OCI-LY3 (cell line): ENCODE data around the gene STK17B.

ENCODE experiments used
- H2AFZ ChIP-seq: fragments of 200-600, 300-600 bp; shearing (Covaris generic); 2 replicates; pipeline ENCODE4 v1.6.0; 2014; ENCODE audit warnings: antibody characterized with exemption, low read depth, low read length
- H3K27ac ChIP-seq: fragments of 200-600, 300-600 bp; sonication (generic); 2 replicates; pipeline ENCODE4 v1.5.1; 2014; ENCODE audit warnings: mild to moderate bottlenecking, low read length, moderate library complexity, mixed read lengths
- H3K27me3 ChIP-seq: fragments of 200-600, 300-600 bp; sonication (generic); 2 replicates; pipeline ENCODE4 v1.6.1; 2014; ENCODE audit warnings: low read depth, low read length, mixed read lengths
- H3K36me3 ChIP-seq: fragments of 200-600, 300-600 bp; sonication (generic); replicated peaks from 2 replicates; pipeline ENCODE3; 2014; ENCODE audit warnings: low read depth, low read length, mixed read lengths
- H3K4me1 ChIP-seq: fragments of 300-600, 200-600 bp; sonication (generic); 2 replicates; pipeline ENCODE4 v1.6.1; 2014; ENCODE audit warnings: low read length, mixed read lengths
- H3K4me2 ChIP-seq: fragments of 200-600, 300-600 bp; sonication (generic); 2 replicates; pipeline ENCODE4 v1.6.1; 2014; ENCODE audit warnings: low read length, mixed read lengths
- H3K4me3 ChIP-seq: fragments of 300-600, 200-600 bp; sonication (generic); 2 replicates; pipeline ENCODE4 v1.5.1; 2014; ENCODE audit warnings: antibody characterized with exemption, mild to moderate bottlenecking, low read length, moderate library complexity
- H3K79me2 ChIP-seq: fragments of 300-600, 200-600 bp; shearing (Covaris generic); 2 replicates; pipeline ENCODE4 v1.6.1; 2014; ENCODE audit warnings: mild to moderate bottlenecking, low read length, mixed read lengths
- H3K9ac ChIP-seq: fragments of 300-600, 200-600 bp; shearing (Covaris generic); 2 replicates; pipeline ENCODE4 v1.6.0; 2014; ENCODE audit warnings: mild to moderate bottlenecking, low read length, moderate library complexity
- H3K9me3 ChIP-seq: fragments of 200-600, 300-600 bp; shearing (Covaris generic); 2 replicates; pipeline ENCODE4 v1.6.1; 2014; ENCODE audit warnings: low read length, mixed read lengths; ENCODE audit not compliant: insufficient read depth
- H4K20me1 ChIP-seq: fragments of 200-600, 300-600 bp; sonication (generic); 2 replicates; pipeline ENCODE4 v1.6.1; 2016; ENCODE audit warnings: low read length, mixed read lengths; ENCODE audit not compliant: insufficient read depth
- CTCF ChIP-seq: fragments of 200-600, 300-600 bp; sonication (generic); IDR thresholded peaks from 2 replicates; pipeline ENCODE4 v1.5.1; 2014; ENCODE audit warnings: antibody characterized with exemption, low read length, low read depth
- EZH2phosphoT487 ChIP-seq: fragments of 200-600 bp; shearing (Covaris generic); IDR thresholded peaks from 2 replicates; pipeline ENCODE4 v1.6.1; 2018; ENCODE audit warnings: antibody characterized with exemption, mixed run types, low read depth

The STK17B gene

GRCh38 chr2:196086517-196087368 lies 84.6 kb downstream of the STK17B start:
- no peaks in the 10 kb centered on the region for H3K36me3 ChIP-seq
- H3K79me2 ChIP-seq = no peaks in the 10 kb centered on the region
- no peak overlapping the region for H3K4me2 ChIP-seq
- no peak overlapping the region for H3K27ac ChIP-seq
- no peaks in the 10 kb centered on the region for H3K4me1 ChIP-seq
- peaks cover 12% of the 10 kb centered on the region; the same call in 1 of the 2 replicates for H3K9me3 ChIP-seq
- TF ChIP-seq CTCF = no peak
- no peak for TF ChIP-seq EZH2phosphoT487
- H2AFZ ChIP-seq = no peak overlapping the region
- H3K4me3 ChIP-seq = no peak overlapping the region
- H3K9ac ChIP-seq = no peak overlapping the region
- H4K20me1 ChIP-seq = no peaks in the 10 kb centered on the region
- no peaks in the 10 kb centered on the region for H3K27me3 ChIP-seq

- H3K79me2 ChIP-seq = no peaks in the 10 kb centered on the region
- no peak for TF ChIP-seq CTCF
- TF ChIP-seq EZH2phosphoT487 = no peak
- no peak overlapping the region for H3K4me2 ChIP-seq
- H2AFZ ChIP-seq = no peak overlapping the region
- peaks cover 12% of the 10 kb centered on the region; the same call in 1 of the 2 replicates for H3K9me3 ChIP-seq
- H3K27me3 ChIP-seq = no peaks in the 10 kb centered on the region
- peaks cover 10% of the 10 kb centered on the region for H3K4me1 ChIP-seq
- H4K20me1 ChIP-seq = no peaks in the 10 kb centered on the region
- H3K36me3 ChIP-seq = no peaks in the 10 kb centered on the region
- no peak overlapping the region for H3K9ac ChIP-seq
- H3K4me3 ChIP-seq = no peak overlapping the region
- H3K27ac ChIP-seq = no peak overlapping the region
These were observed 87.8 kb downstream of the STK17B start for GRCh38 chr2:196083601-196084000.
